Erythroblast (primary cell): Measurements from ENCODE around the gene SBK1.
"Not testable (repeated sequence)": the region's sequence is repeated elsewhere in the genome, so short reads cannot be mapped to it uniquely, and the experiment has no call there.

Experiments
- GATA1 ChIP-seq: IDR thresholded peaks from 2 replicates; pipeline ENCODE4 v1.6.1; 2011; ENCODE audit warnings: low read depth, mild to moderate bottlenecking, control low read depth, low read length, moderate library complexity
- POLR2A ChIP-seq: IDR thresholded peaks from 2 replicates; pipeline ENCODE4 v1.6.1; 2011; ENCODE audit warnings: mild to moderate bottlenecking, low read length

DNA sequence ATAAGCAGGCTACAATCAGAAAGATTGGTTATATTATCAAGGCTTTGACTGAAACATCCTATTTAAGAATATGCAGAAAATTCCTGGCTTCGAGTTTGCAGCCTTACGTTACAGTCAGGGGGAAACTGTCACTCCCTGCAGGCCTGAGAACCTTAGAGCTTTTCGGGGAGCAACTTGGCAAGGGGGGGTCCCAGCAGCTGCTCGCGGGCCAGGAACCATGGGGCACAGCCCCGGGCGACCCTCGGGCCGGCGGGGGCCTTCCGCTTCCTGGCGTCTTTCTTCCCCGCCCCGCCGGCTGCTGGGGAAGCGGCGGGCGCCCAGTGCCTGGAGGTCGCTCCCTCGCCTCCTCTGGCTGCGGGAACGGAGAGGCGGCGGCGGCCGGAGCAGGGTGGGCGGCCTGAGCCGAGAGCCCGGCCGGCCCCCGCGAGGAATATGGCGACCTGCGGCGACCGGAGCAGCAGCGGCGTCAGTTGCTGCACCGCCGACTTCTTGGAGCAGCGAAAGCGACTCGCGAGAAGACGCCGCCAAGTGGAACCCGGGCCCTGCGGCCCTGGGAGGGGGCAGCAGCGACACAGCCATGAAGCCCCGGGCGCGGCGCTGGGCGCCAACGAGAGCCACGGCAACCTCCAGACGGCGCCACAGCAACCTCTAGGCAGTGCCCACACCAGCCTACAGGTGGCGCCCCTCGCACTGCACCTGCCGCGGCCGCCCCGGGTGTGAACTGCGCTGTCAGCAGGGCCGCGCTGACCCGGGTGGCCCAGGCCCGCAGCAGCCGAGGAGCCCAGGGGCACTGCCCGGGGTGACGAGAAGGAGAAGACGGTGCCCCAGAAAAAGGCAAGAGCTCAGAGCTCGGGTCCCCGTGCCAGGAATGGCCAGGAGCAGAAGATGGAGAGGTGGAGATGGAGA lies 72.2 kb downstream of the SBK1 start:
- TF ChIP-seq POLR2A, GATA1: not testable (repeated sequence)
